ENCODE data around the gene RNF223.

GRCh38 chr1:1037366-1038327, 36.5 kb downstream of the RNF223 start:
- TF ChIP-seq EP300 (IDR thresholded peaks at IDR 0.05) (no peak), POLR2A (IDR thresholded peaks at IDR 0.05) (no peak)
- TF ChIP-seq, protein P1, sequence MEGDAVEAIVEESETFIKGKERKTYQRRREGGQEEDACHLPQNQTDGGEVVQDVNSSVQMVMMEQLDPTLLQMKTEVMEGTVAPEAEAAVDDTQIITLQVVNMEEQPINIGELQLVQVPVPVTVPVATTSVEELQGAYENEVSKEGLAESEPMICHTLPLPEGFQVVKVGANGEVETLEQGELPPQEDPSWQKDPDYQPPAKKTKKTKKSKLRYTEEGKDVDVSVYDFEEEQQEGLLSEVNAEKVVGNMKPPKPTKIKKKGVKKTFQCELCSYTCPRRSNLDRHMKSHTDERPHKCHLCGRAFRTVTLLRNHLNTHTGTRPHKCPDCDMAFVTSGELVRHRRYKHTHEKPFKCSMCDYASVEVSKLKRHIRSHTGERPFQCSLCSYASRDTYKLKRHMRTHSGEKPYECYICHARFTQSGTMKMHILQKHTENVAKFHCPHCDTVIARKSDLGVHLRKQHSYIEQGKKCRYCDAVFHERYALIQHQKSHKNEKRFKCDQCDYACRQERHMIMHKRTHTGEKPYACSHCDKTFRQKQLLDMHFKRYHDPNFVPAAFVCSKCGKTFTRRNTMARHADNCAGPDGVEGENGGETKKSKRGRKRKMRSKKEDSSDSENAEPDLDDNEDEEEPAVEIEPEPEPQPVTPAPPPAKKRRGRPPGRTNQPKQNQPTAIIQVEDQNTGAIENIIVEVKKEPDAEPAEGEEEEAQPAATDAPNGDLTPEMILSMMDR (IDR thresholded peaks at IDR 0.05): no peak

Data from tibial nerve (tissue), 4 donors.